Adrenal gland (tissue), 5 donors: Measurements from ENCODE around the gene TNNT3.

Experiments
- POLR2A ChIP-seq, 2 donors: fragments of 450-650 bp; IDR thresholded peaks; one replicate each; pipeline ENCODE4 v1.6.1; 2017; ENCODE audit warnings: antibody characterized with exemption in 2 of 2, mild to moderate bottlenecking in 2 of 2, moderate library complexity in 1 of 2
- TF ChIP-seq, protein P1 (sequence below), 6 experiments: fragments of 450-650 bp in 4 of 6; fragments of 200-600 bp in 2 of 6; sonication (generic) in 1 of 6; IDR thresholded peaks; 1 replicate in 5 of 6; 2 replicates in 1 of 6; pipeline versions ENCODE4 v1.5.1 to v1.8.0; 2016 to 2021; ENCODE audit warnings: antibody characterized with exemption in 6 of 6, mild to moderate bottlenecking in 2 of 6, moderate library complexity in 1 of 6
- donor health status: DM: no; HTN: no; CAD: no.

- TF ChIP-seq, protein P1, sequence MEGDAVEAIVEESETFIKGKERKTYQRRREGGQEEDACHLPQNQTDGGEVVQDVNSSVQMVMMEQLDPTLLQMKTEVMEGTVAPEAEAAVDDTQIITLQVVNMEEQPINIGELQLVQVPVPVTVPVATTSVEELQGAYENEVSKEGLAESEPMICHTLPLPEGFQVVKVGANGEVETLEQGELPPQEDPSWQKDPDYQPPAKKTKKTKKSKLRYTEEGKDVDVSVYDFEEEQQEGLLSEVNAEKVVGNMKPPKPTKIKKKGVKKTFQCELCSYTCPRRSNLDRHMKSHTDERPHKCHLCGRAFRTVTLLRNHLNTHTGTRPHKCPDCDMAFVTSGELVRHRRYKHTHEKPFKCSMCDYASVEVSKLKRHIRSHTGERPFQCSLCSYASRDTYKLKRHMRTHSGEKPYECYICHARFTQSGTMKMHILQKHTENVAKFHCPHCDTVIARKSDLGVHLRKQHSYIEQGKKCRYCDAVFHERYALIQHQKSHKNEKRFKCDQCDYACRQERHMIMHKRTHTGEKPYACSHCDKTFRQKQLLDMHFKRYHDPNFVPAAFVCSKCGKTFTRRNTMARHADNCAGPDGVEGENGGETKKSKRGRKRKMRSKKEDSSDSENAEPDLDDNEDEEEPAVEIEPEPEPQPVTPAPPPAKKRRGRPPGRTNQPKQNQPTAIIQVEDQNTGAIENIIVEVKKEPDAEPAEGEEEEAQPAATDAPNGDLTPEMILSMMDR (IDR thresholded peaks at IDR 0.05): no peak
- no peak for TF ChIP-seq POLR2A (IDR thresholded peaks at IDR 0.05)
These were observed 10.9 kb downstream of the TNNT3 start for GRCh38 chr11:1930462-1930830.
